ENCODE data around the gene SIN3B.
"Not testable (repeated sequence)": the region's sequence is repeated elsewhere in the genome, so short reads cannot be mapped to it uniquely, and the experiment has no call there.

Gene SIN3B

GRCh38 chr19:16867211-16867610 lies 38.0 kb downstream of the SIN3B start:
- DNase-seq (ENCODE audit: low read depth, low spot score), result no peak

DNA sequence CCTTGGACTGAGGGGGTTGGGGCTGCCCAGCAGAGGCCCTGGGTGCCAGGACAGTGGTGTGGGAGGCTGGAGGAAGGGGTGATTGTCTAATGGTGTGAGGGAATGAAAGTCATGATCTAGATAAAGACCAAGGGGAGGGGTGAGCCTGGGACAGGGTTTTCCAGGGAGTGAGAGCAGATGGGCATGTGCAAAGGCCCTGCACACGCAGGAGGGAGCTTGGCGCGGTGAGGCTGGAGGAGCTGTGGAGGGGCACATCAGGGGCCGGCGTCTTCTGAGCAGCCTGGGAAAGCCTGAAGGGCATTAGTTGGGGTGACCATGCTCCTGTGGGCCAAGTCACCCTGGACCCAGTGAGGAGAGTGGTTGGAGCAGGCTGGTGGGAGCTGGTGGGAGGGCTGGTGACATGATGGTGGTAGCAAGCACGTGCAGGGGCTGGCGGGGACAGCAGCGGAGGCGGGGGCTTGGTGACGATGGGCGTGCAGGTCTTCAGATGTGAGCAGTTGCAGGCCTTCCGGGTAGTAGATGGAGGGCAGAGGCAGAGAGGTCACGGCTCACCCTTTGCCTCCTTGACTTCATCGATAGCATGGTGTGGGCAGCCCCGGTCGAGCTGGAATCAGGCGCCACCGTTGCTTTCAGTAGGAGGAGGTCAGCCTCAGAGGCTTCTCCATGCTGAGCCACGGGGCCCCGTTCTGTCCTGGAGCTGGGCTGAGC lies 39.4 kb downstream of the SIN3B start:
- DNase-seq (ENCODE audit: low read depth, low spot score), result no peak

DNA sequence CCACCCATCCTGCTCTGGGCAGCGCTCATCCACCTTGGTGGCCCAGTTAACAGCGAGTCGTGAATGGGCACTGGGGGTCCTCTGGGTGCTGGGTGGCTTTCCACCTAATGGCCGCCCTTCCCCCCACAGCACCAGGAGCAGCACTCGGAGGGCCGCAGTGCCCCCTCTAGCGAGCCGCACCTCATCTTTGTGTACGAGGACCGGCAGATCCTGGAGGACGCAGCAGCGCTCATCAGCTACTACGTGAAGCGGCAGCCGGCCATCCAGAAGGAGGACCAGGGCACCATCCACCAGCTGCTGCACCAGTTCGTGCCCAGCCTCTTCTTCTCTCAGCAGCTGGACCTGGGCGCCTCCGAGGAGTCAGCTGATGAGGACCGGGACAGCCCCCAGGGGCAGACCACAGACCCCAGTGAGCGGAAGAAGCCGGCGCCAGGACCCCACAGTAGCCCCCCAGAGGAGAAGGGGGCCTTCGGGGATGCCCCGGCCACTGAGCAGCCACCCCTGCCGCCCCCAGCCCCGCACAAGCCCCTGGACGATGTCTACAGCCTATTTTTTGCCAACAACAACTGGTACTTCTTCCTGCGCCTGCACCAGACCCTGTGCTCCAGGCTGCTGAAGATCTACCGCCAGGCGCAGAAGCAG lies 40.3 kb downstream of the SIN3B start:
- DNase-seq (ENCODE audit: low read depth, low spot score), result no peak

DNA sequence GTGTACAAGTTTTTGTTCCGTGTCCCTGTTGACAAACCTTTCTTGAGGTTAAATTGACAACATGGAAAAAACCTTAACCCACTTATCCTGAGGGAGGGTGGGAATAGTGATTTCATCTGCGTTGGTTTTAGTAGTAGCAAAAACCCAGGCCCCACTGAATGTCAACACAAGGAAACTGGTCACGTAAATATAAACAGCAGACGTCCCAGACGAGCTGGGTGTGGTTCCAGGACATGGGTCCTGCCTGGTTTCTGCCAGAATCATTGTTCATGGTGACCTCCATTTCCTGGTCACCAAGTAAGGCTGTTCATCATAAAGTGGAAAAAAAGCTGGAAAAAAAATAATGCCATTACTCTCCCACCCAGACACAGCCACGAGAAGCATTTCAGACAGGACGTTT lies 42.7 kb downstream of the SIN3B start:
- DNase-seq (ENCODE audit: low read depth, low spot score), result no peak

DNA sequence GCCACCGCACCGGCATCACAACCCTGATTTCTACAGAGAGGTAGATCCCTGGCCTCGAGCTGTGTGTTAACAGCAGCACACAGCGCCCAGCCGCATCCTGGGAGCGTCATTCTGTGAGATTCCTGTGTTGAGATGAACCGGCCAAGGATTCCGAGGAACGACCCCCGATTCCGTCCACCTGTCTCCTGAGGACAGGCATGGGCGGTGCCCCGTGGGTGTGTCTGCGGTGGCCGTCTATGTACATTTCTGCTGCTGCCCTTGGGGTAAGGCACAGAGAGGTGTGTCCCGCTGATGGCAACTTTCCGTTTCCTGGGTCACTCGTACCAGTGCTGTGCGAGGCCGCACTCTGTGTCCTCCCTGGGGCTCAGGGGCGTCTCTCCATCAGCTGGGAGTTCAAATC lies 43.5 kb downstream of the SIN3B start:
- DNase-seq (ENCODE audit: low read depth, low spot score), result no peak

DNA sequence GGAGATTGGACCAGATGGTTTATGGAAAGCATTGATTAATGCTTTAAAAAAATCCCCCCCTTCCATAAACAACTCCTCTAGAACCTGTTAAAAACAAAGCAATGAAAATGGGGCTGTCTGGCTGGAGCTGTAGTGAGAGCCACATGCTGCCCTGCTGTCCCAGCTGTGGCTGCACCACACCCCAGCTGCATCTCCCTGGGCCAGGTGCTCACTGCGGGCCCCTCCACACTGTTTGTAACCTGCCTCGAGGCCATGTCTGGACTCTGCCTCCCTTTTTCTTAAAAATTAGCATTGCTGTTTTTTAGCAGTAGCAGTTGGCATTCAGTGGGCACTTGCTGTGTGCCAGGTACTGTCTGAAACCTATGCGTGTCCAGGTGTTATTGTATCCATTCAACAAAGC lies 44.4 kb downstream of the SIN3B start:
- no peak for DNase-seq (ENCODE audit: low read depth, low spot score)

DNA sequence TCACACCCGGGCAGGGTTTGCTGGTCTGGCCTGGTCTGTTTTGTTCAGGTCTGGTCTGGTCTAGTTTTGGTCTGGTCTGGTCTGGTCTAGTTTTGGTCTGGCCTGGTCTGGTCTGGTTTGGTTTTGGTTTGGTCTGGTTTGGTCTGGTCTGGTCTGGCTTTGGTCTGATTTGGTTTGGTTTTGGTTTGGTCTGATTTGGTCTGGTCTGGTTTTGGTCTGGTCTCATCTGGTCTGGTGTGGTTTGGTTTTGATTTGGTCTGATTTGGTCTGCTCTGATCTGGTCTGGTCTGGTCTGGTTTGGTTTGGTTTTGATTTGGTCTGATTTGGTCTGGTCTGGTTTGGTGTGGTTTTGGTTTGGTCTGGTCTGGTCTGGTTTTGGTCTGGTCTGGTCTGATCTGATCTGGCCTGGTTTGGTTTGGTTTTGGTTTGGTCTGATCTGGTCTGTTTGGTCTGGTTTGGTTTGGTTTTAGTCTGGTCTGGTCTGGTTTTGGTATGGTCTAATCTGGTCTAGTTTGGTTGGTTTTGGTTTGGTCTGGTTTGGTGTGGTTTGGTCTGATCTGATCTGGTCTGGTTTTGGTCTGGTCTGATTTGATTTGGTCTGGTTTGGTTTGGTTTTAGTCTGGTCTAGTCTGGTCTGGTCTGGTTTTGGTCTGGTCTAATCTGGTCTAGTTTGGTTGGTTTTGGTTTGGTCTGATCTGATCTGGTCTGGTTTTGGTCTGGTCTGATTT lies 45.2 kb downstream of the SIN3B start:
- no peak for DNase-seq (ENCODE audit: low read depth, low spot score)

DNA sequence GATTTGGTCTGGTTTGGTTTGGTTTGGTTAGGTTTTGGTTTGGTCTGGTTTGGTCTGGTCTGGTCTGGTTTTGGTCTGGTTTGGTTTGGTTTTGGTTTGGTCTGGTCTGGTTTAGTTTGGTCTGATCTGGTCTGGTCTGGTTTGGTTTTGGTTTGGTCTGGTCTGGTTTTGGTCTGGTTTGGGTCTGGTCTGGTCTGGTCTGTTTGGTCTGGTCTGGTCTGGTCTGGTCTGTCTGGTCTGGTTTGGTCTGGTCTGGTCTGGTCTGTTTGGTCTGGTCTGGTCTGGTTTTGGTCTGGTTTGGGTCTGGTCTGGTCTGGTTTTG lies 45.7 kb downstream of the SIN3B start:
- DNase-seq (ENCODE audit: low read depth, low spot score), result not testable (repeated sequence)

DNA sequence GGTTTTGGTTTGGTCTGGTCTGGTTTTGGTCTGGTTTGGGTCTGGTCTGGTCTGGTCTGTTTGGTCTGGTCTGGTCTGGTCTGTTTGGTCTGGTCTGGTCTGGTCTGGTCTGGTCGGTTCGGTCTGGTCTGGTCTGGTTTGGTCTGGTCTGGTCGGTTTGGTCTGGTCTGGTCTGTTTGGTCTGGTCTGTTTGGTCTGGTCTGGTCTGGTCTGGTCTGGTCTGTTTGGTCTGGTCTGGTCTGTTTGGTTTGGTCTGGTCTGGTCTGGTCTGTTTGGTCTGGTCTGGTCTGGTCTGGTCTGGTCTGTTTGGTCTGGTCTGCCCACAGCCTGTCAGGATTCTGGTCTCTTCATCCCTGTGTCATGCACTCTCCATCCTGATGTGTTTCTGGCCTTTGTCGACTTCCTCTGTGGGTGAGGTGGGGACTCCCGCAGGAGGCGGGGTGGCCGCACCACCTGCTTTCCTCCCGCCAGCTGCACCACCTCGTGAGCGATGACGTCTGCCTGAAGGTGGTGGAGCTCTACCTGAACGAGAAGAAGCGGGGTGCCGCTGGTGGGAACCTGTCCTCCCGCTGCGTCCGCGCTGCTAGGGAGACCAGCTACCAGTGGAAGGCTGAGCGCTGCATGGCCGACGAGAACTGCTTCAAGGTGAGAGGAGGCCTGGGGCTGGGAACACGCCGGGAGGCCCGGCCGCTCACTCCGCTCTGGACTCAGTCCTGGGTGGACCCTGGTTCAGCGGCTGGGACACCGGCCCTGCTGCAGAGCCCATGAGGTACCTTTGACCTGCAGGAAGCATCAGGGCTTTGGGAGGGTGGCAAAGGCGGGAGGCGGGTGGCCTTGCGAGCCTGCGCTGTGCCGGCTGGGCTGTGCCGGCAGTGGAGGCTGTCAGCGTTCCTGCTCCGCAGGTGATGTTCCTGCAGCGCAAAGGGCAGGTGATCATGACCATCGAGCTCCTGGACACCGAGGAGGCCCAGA lies 46.7 kb downstream of the SIN3B start:
- DNase-seq (ENCODE audit: low read depth, low spot score), result no peak

DNA sequence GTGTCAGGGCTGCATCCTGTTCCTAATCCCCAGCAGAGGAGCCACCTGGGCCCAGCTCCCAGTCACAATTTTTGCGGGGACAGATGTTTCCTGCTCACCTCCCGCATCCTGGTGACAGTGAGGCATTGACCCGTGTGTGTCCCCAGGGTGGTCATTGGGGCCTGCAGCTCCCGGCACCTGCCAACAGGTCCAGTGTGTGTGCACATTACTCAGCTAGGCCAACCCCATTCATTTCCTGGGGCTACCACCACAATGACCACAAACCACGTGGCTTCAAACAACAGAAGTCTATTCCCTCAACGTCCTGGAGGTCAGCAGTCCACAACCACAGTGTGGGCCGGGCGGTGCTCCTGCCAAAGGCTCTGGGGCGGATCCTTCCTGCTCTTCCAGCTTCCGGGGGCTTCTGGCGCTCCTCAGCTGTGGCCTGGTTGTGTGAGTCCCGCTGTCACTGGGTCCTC lies 47.7 kb downstream of the SIN3B start:
- no peak for DNase-seq (ENCODE audit: low read depth, low spot score)

DNA sequence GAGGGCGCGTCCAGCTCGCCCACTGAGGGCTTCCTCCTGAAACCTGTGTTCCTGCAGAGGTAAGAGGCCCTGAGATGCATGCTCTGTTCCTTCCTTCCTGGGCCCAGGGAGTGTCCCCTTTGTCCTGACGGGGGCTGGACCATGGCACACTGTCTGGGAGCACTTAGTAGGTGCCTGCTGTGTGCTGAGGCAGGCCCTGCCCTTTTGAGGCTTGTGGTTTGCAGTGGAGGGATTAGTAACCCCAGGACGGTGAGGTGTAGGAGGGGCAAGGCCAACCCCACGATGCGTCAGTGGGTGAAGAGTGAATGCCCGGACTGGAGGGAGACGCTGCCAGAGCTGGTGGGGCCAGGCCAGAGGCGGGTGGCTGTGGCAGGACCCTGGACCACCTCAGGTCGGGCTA lies 48.4 kb downstream of the SIN3B start:
- DNase-seq (ENCODE audit: low read depth, low spot score), result no peak

DNA sequence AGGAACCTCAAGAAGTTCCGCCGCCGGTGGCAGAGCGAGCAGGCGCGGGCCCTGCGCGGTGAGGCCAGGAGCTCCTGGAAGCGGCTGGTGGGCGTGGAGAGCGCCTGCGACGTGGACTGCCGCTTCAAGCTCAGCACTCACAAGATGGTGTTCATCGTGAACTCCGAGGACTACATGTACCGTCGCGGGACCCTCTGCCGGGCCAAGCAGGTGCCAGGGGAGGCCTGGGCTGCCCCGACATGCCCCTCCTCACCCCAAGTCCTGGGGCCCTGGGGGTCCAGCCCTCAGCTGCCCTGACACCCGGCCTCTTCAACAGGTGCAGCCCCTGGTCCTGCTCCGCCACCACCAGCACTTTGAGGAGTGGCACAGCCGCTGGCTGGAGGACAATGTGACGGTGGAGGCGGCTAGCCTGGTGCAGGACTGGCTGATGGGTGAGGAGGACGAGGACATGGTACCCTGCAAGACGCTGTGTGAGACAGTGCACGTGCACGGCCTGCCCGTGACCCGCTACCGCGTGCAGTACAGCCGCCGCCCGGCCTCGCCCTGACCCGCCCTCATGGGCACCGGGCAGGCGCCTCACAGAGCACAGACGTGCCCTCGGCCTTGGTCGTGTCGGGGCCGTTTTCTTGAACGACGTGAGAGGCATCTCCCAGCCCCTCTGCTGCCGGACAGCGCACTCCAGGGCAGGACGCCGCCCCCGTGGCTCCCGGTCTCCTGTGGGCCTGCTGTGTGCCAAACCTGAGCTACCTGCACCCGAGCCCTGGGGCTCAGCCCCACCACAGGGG lies 49.2 kb downstream of the SIN3B start:
- DNase-seq (ENCODE audit: low read depth, low spot score), result no peak

- DNase-seq (ENCODE audit: low read depth, low spot score), result no peak
Measured at GRCh38 chr19:16880884-16881554, 51.8 kb downstream of the SIN3B start.

GRCh38 chr19:16882146-16882545 lies 52.9 kb downstream of the SIN3B start:
- DNase-seq (ENCODE audit: low read depth, low spot score), result no peak

- DNase-seq (ENCODE audit: low read depth, low spot score), result no peak
Measured at GRCh38 chr19:16883522-16883921, 54.3 kb downstream of the SIN3B start.

DNA sequence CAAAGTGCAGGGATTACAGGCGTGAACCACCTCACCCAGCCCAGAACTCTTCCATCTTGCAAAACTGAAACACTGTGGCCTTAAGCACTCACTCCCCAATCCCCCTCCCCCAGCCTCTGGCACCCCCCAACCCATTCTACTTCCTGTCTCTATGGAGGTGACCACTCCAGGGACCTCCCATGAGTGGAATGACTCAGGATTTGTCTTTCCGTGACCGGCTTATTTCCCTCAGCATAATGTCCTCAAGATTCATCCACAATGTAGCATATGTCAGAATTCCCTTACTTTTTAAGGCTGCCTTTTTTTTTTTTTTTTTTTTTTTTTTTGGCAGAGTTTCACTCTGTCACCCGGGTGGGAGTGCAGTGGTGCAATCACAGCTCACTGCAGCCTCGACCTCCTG lies 56.0 kb downstream of the SIN3B start:
- no peak for DNase-seq (ENCODE audit: low read depth, low spot score)

- DNase-seq (ENCODE audit: low read depth, low spot score), result no peak
Measured at GRCh38 chr19:16886305-16886880, 57.2 kb downstream of the SIN3B start.

GRCh38 chr19:16887353-16888265 lies 58.4 kb downstream of the SIN3B start:
- no peak for DNase-seq (ENCODE audit: low read depth, low spot score)
